GM21390 (cell line): Measurements from ENCODE around the gene MAP1LC3B.

Experiments
- ATAC-seq: cut with Tn5 transposase; IDR thresholded peaks from one replicate; pipeline ENCODE4 v1.9.1; 2021; ENCODE audit not compliant: unreplicated experiment

The MAP1LC3B gene

DNA sequence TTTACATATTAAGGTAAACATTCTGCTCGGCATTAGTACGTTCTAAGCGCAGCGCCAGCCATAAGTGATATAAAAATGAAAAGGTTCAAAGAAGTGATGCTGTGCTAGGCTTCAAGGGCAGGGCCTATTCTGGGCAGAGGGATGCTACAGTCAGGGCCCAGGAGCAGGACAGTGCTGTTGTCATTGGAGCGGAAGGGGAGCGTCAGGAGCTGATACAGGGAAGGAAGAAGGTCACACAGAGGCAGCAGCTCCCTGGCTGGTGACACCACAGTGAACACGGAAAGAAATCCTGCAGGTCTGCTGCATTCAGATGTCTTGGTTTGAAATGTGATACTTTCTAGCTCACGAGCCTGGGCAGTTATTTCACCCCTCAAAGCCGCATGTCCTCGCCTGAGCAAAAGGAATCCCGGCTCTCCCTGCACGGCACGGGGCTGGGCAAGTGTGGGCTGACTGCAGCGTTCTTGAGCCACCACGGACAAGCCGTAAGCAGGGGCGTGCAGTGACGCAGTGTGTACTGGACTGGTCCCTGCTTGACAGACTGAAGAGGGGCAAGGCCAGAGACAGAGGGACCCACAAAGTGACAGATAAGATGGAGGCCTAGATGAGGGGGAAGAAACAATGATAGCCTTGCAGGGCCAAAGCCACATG, 59.6 kb downstream of the MAP1LC3B start:
- ATAC-seq = no peak

DNA sequence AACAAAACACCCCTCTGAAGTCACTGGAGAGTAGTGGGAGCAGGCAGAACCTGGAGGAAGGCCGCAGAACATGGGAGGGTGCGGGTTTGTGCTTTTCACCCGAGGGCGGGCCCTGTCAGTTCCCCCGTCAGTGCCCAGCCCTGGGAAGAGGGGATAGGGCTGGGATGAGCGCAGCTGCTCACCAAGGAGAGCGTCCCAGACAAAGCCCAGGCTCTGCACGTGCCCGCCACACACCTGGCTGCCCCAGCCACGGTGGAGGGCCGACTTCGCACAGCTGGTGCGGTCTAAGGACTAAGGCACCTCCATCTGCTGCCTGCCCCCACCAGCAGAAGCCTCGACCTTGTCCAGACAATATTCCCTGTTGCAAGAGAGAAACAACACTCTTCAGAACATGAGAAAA, 61.2 kb downstream of the MAP1LC3B start:
- no peak for ATAC-seq
